ENCODE data around the gene KIF18B. TPM values are rescaled to one million over a fixed set of nuclear protein-coding genes. Genes with fewer than 3 reads are reported as not detected.

KIF18B gene
- total and polyA plus RNA-seq, 10 of the 15 experiments (the other 5 are each of a cell fraction or from before 2014, with no cell fraction given): 2.8 to 46.2 (median 20.5) TPM

GRCh38 chr17:44931376-44931775 lies 16.2 kb downstream of the KIF18B start (continued):
- TF ChIP-seq ATF7 (IDR thresholded peaks at IDR 0.05; ENCODE audit: low read depth) (no peak), BCLAF1 (IDR thresholded peaks at IDR 0.05) (no peak), GABPA (IDR thresholded peaks at IDR 0.05; ENCODE audit: low read depth) (no peak), RUNX3 (IDR thresholded peaks at IDR 0.05; ENCODE audit: low read length) (no peak), GATAD2B (conservative IDR thresholded peaks at IDR 0.05; ENCODE audit: low read depth) (no peak)

DNA sequence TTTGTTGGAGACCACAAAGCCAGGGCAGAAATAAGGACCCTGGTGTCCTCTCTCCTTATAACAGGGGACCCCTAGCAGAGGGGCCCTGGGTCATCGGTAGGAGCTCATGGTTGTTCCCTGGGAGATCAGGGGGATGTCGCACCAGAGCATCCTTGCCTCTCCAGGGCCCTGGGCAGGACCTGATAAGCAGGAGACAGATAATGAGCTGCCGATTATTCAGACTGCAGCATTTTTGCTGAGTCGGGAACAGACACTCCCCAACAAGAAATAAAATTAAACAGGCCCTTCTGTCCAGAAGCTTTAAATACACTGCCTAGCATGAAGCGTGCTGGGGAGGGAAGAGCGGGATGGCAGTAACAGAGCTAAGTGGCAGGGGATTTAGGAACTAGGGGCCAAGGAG lies 16.9 kb downstream of the KIF18B start:
- ChIA-PET POLR2A (interaction anchor here (0.5 kb wide), 1 partner anchor 93 kb away, joined by 3 read pairs; no protein-coding TSS in a partner anchor), CTCF (interaction anchor here (0.5 to 3.3 kb wide), 3 partner anchors 10 to 146 kb away, joined by 3 to 14 read pairs (median 3); no protein-coding TSS in a partner anchor), RAD21 (ENCODE audit: unreplicated experiment) (no interaction called here), SMC1A (ENCODE audit: uncharacterized antibody, unreplicated experiment) (interaction anchor here (1.0 to 2.5 kb wide), 2 partner anchors 9 to 10 kb away, joined by 4 to 7 read pairs; no protein-coding TSS in a partner anchor)
- no peak for DNase-seq (ENCODE audit: low read depth, low spot score)
- H4K20me1 ChIP-seq (ENCODE audit: control insufficient read depth, insufficient read depth): no peaks in the 10 kb centered on the region
- no peak for ATAC-seq
- no peak overlapping the region for H2AFZ ChIP-seq (ENCODE audit: control insufficient read depth, low read depth, low read length)
- H3K79me2 ChIP-seq (ENCODE audit: control insufficient read depth, insufficient read depth, low read length): no peaks in the 10 kb centered on the region
- no TSS peak for BruUV-seq (replicated peaks)
- 82% methylated on average over 6 of the region's 6 CpGs for WGBS (ENCODE audit: insufficient coverage, insufficient replicate concordance, low lambda C conversion rate, missing lambda C conversion rate)
- no peaks in the 10 kb centered on the region for H3K27me3 ChIP-seq (replicated peaks in 1 of 2; ENCODE audit: control insufficient read depth in 2 of 2, insufficient read depth in 2 of 2, low read length in 1 of 2)
- H3K36me3 ChIP-seq (ENCODE audit: control insufficient read depth in 2 of 2, insufficient read depth in 2 of 2, low read length in 1 of 2): peaks cover 47 to 71% of the 10 kb centered on the region in 2 experiments
- H3K4me2 ChIP-seq (ENCODE audit: control insufficient read depth, insufficient read depth): no peak overlapping the region
- no peak overlapping the region for H3K9ac ChIP-seq (ENCODE audit: control insufficient read depth, insufficient read depth, low read length)
- in situ Hi-C loops (cut with MboI): no loop called here
- H3K4me1 ChIP-seq (ENCODE audit: control insufficient read depth, insufficient read depth, low read length): no peaks in the 10 kb centered on the region
- FAIRE-seq: no peak
- no peaks in the 10 kb centered on the region for H3K9me3 ChIP-seq (replicated peaks; ENCODE audit: control insufficient read depth, insufficient read depth, low read length)
- intact Hi-C loops (cut with micrococcal nuclease; ENCODE audit: unreplicated experiment): no loop called here
- H3K4me3 ChIP-seq: no peak overlapping the region
- H3K27ac ChIP-seq (ENCODE audit: control insufficient read depth, insufficient read depth): no peak overlapping the region
- TF ChIP-seq ZNF207 (IDR thresholded peaks at IDR 0.05; ENCODE audit: borderline replicate concordance) (no peak), ZZZ3 (IDR thresholded peaks at IDR 0.05; ENCODE audit: control insufficient read depth, insufficient read length, low read depth) (no peak), RAD51 (IDR thresholded peaks at IDR 0.05) (no peak), ZNF687 (IDR thresholded peaks at IDR 0.05) (no peak), NR2C2 (IDR thresholded peaks at IDR 0.05; ENCODE audit: borderline replicate concordance, control insufficient read depth, insufficient read length, low read depth) (no peak), IRF5 (IDR thresholded peaks at IDR 0.05; ENCODE audit: borderline replicate concordance) (no peak), MEF2A (IDR thresholded peaks at IDR 0.05; ENCODE audit: insufficient read depth, low read depth, low read length) (no peak), IKZF1 (conservative IDR thresholded peaks at IDR 0.05) (no peak)

All from GM12878 (cell line).